GM21390 (cell line): Measurements from ENCODE around the gene TMEM150C.
"Not testable (repeated sequence)": the region's sequence is repeated elsewhere in the genome, so short reads cannot be mapped to it uniquely, and the experiment has no call there.

ENCODE experiments used
- ATAC-seq: cut with Tn5 transposase; IDR thresholded peaks from one replicate; pipeline ENCODE4 v1.9.1; 2021; ENCODE audit not compliant: unreplicated experiment

Gene TMEM150C

GRCh38 chr4:82479562-82479961 is 82.2 kb downstream of the TMEM150C start:
- no peak for ATAC-seq

- ATAC-seq: not testable (repeated sequence)
Observed at GRCh38 chr4:82477469-82477868, 84.3 kb downstream of the TMEM150C start.

DNA sequence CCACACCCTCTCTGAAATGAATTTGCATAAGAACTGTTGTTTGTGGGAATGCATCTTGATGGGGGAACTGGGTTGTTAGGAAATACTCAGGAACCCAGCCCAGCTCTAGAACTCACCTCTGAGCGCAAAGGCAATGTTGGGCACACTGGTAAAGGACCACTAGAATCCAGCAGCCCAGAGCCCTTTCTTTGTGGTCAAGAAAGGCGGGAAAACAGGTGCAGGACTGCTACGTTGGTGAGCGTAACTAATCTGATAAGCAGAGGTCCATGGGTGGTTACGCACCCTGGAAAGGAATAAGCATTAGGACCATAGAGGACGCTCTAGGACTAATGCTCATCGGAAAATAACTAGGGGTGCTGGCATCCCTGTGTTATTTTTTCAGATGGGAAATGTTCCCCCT is 85.9 kb downstream of the TMEM150C start:
- not testable (repeated sequence) for ATAC-seq

DNA sequence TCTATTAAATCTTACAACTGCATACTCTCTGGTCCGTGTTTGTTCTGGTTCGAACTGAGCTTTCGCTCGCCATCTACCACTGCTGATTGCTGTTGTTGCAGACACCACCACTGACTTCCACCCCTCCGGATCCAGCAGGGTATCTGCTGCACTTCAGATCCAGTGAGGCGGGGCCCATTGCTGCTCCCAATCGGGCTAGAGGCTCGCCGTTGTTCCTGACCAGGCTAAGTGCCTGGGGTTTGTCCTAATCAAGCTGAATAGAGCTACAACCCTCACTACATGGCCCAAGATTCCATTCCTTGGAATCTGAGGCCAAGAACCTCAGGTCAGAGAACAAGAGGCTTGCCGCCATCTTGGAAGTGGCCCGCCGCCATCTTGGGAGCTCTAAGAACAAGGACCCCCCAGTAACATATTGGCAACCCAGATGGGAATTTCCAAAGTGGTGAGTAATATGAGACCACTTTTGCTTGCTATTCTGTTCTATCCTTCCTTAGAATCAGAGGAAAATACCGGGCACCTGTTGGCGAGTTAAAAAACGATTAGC is 88.1 kb downstream of the TMEM150C start:
- no peak for ATAC-seq

- ATAC-seq: not testable (repeated sequence)
Observed at GRCh38 chr4:82473080-82473479, 88.7 kb downstream of the TMEM150C start.

- ATAC-seq: no peak
Observed at GRCh38 chr4:82469791-82470345, 91.9 kb downstream of the TMEM150C start.

DNA sequence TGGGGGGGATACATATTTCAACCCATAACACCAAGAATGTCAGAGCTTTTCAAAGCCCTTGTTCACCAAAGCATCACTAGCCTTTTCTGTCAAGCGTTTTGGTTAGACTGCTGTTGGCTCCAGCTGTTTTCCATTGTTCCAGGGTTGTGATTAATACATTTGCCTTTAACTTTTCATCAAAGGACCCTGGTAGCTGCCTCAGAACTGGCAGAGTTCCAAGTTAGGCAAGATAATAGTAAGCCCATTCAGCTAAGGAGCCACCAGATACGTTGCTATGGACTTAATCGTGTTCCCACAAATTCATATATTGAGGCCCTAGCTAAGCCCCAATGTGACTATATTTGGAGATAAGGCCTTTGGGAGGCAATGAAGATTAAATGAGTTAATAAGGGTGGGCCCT is 94.3 kb downstream of the TMEM150C start:
- ATAC-seq: no peak

- no peak for ATAC-seq
Observed at GRCh38 chr4:82463221-82463620, 98.6 kb downstream of the TMEM150C start.

- ATAC-seq: peak; percentile 83
Observed at GRCh38 chr4:82462415-82462831, 99.4 kb downstream of the TMEM150C start.

- ATAC-seq: no peak
Observed at GRCh38 chr4:82461710-82462109, 100.1 kb downstream of the TMEM150C start.

DNA sequence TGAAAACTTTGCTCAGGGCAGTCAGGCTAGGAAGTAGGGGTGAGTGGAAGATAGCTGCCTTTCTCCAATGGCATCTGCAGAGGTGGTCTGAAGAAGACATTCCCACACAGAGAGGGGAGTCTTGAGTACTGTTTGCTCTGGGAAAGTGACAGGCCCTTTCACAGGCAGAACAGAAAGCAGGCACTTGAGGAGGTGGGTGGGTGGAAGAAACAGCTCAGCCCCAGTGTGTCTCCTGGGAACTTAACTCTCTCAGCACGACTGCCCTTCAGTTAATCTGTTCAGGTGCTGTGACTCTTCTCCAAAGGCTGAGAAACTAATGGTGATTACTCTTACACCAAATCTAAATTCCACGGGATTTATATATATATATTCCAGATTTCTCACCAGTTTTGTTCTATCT is 103.1 kb downstream of the TMEM150C start:
- no peak for ATAC-seq

DNA sequence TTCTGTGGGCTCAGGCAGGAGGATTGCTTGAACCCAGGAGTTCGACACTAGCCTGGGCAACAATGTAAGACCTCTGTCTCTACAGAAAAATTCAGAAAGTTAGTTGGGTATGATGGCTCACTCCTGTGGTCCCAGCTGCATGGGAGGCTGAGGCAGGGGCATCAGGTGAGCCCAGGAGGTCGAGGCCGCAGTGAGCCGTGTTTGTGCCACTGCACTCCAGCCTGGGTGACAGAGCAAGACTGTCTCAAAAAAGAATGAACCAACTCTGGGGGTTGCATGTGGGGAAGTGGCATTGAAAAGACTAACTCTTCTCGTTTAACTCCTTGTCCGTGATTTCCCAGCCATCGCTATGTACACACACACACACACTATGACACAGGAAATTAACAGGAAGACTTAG is 104.5 kb downstream of the TMEM150C start:
- ATAC-seq: no peak

DNA sequence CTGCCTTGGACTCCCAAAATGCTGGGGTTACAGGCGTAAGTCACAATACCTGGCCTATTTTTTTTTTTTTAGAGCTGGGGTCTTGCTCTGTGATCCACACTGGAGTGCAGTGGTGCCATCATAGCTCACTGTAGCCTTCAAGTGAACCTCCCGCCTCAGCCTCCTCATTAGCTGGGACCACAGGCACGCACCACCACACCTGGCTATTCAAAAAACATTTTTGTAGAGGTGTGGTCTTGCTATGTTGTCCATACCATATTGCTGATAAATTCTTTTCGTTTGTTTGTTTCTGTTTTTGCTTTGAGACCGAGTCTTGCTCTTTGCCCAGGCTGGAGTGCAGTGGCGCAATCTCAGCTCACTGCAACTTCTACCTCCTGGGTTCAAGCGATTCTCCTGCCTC is 109.8 kb downstream of the TMEM150C start:
- no peak for ATAC-seq

DNA sequence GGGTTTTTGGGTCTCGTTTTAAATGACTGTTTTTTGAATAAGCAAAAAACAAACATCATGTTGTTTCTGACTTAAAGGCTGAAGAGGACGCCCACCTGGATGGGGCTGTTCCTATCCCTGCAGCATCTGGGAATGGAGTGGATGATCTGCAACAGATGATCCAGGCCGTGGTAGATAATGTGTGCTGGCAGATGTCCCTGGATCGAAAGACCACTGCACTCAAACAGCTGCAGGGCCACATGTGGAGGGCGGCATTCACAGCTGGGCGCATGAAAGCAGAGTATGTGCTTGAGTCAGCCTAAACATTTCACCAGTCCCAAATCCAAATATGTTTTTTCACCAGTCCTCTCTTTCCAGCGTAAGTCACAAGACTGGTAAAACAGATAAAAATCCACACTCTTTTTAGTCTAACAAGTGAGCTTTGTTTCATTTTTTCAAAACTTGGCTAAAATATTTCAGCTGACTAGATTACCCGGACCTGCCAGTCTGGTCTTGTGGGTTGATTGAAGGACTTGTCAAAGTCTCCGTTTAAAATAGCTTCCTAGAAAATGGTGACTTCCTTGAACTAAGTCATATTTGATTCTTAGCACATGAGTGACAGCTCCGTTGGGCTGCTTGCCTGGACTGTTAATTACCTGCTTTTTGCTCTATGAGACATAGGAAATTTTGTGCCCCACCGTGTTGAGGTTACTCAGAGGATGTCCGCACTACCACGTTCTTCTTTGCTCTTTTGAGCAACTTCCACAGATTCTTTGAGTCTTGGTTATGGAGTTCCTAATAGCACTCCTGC is 110.6 kb downstream of the TMEM150C start:
- ATAC-seq: no peak

GRCh38 chr4:82447886-82448285 is 113.9 kb downstream of the TMEM150C start:
- no peak for ATAC-seq

DNA sequence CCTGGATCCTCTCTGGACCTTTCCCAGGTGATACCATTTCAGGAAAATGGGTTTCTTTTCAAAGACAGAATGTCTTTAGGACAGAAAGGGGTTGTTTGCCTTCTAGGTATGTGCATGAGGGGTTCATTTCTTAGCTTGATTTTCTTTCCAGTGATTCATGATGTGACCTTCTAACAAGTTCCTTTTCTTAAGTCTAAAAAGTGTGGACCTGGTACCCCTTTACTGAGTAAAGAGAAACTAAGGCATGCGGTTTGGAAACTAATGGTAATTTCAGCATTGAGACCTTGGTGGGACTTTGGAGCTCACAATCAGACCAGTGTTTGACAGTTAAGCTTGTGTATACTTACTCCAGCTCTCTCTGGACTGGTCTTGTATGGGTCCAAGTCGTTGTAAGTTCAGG is 122.7 kb downstream of the TMEM150C start:
- no peak for ATAC-seq

DNA sequence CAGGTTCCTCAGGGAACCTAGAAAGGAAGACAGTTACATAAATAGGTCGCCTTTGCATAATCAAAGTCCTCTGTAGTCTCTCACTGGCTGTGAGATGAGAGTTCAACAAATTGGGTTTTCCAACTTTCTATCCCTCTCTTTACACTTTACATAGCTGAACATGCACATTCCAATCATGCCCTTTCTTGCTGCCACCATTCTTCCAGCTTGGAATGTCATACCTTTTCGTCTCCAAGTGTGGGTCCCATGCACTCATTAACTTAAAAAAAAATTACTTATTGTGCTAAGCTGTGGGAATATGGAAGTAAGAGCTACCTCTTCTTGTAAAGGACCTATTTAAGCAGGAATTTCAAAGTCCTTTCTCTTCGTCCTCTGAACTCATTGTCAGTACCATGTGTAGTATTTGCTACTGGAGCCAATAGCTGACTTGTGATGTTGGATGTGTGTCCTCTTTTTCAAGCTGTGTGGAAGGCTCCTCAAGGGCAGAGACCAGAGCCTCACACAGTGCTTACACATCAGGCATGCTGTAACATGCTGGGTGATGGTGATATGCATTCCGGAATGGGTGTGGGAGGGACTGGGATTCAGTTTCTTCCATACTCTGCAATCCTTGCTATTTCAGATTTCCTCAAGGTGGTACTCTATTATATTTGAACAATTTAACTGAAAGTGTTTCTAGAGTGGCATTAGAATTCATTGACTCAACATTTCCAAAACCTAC is 124.3 kb downstream of the TMEM150C start:
- ATAC-seq: no peak

- ATAC-seq: no peak
Observed at GRCh38 chr4:82436780-82437179, 125.0 kb downstream of the TMEM150C start.

DNA sequence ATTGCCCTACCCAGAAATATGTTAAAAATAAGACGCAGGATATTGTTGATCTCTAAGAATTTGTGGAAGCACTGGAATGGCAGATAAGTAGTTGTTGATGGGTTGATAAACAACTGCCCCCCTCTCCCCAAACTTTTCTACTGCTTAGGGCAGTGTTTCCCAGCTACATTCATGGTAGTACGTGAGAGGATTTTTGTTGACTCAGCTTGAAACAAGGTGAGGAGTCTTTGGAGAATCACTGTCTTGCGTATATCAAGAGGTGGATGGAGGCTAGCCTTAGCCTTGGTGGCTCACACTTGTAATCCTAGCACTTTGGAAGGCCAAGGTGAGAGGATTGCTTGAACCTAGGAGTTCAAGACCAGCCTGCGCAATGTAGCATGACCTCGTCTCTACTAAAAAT is 125.7 kb downstream of the TMEM150C start:
- ATAC-seq: no peak

GRCh38 chr4:82434949-82435348 is 126.8 kb downstream of the TMEM150C start:
- no peak for ATAC-seq

DNA sequence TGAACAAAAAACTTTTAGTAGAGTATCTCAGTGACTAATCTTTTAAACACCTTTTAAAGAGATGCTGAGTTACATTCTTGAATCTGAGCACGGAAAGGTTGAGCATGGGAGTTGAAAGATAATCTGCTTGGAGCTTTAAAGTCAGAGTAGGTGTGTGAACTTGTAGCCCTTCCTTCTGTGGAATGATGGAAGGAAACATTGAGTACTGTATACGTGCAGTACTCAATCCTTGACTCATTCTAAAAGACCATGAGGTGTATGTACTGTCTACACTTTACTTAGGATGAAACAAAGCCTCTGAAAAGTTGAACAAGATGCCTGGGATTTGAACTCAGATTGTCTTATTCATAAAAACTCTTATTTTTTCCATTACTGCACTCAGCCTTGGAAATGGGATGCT is 128.0 kb downstream of the TMEM150C start:
- ATAC-seq: no peak
